H1 (cell line): Measurements from ENCODE around the gene RAB11FIP3.

Experiments used
- CTCF ChIP-seq, 3 experiments: IDR thresholded peaks; 1 replicate in 2 of 3; 2 replicates in 1 of 3; pipeline versions ENCODE4 v1.5.1 to v1.6.1; 2011; ENCODE audit warnings: low read length in 3 of 3, mild to moderate bottlenecking in 3 of 3, inconsistent platforms in 2 of 3, low read depth in 1 of 3, moderate library complexity in 1 of 3; ENCODE audit not compliant: insufficient read depth in 1 of 3; ENCODE audit errors: control extremely low read depth in 1 of 3
- EP300 ChIP-seq, 2 experiments: IDR thresholded peaks; 1 replicate in 1 of 2; 2 replicates in 1 of 2; pipeline ENCODE4 v1.6.1; 2011 to 2012; ENCODE audit warnings: low read depth in 2 of 2, low read length in 2 of 2, mild to moderate bottlenecking in 2 of 2, borderline replicate concordance in 1 of 2, inconsistent platforms in 1 of 2, moderate library complexity in 1 of 2
- EZH2 ChIP-seq: fragments of 200-600 bp; sonication (generic); IDR thresholded peaks from 2 replicates; pipeline ENCODE4 v1.7.1; 2012; ENCODE audit warnings: low read depth, mild to moderate bottlenecking, moderate library complexity, low read length, inconsistent platforms; ENCODE audit not compliant: severe bottlenecking
- POLR2AphosphoS5 ChIP-seq: IDR thresholded peaks from 2 replicates; pipeline ENCODE4 v1.6.1; 2011; ENCODE audit warnings: low read depth, low read length
- SIX5 ChIP-seq: IDR thresholded peaks from 2 replicates; pipeline ENCODE4 v1.6.1; 2011; ENCODE audit warnings: mild to moderate bottlenecking, low read depth, low read length

DNA sequence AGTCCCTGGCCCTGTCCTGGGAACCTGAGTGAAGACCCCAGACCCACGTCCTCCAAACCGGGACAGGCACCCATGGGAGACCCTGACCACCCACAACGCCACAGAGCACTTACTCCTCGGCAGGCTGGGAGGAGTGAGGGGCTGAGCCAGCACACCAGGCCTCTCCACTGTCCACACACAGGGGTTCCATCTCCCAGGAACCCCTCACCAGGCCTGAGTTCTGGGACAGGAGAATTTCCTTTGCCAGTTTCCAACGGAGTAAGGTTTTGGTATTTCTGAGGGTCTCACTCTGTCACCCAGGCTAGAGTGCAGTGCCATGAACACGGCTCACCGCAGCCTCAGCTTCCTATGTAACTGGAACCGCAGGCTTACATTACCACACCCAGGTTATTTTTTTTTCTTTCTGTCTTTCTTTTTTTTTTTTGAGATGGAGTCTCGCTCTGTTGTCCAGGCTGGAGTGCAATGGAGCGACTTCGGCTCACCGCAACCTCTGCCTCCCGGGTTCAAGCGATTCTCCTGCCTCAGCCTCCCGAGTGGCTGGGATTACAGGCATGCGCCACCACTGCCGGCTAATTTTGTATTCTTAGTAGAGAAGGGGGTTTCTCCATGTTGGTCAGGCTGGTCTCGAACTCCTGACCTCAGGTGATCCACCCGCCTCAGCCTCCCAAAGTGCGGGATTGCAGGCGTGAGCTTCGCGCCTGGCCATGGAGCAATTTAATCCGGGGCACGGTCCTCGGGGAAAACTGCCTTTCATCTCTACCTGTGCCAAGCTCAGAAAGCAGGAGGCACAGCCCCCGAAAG lies 45.3 kb upstream of the RAB11FIP3 start:
- TF ChIP-seq POLR2AphosphoS5 (no peak), CTCF (IDR thresholded peaks at IDR 0.05; ENCODE audit: control extremely low read depth in 1 of 3, insufficient read depth in 1 of 3, low read depth in 1 of 3, low read length in 3 of 3) (no peak), EP300 (IDR thresholded peaks at IDR 0.05; ENCODE audit: borderline replicate concordance in 1 of 2, low read depth in 2 of 2, low read length in 2 of 2) (no peak), SIX5 (no peak), EZH2 (no peak)
